K562 (cell line): ENCODE results near the gene FAM120B. TPM values are rescaled to one million over a fixed set of nuclear protein-coding genes. Genes with fewer than 3 reads are reported as not detected.

ENCODE experiments used
- polyA plus RNA-seq, 8 experiments: library from polyadenylated mRNA; depleted of rRNA in 4 of 8; stranded (reverse) in 5 of 8; unstranded in 3 of 8; fragments of >200 nt; fragmentation: Nextera tagmentation in 2 of 8; fragmentation: Illumina TruSeq in 1 of 8; extraction: Ambion mirVana in 2 of 8; extraction: Trizol in 1 of 8; gene quantifications; 2 replicates each; pipeline versions ENCODE4 v1.2.1 to v1.2.3, GENCODE V29; 2011 to 2014; ENCODE audit warnings: inconsistent platforms in 1 of 8, missing spikeins in 1 of 8
- total RNA-seq, 7 experiments: library from RNA; depleted of rRNA in 6 of 7; stranded (reverse); fragments of >200 nt in 6 of 7; fragmentation: Illumina TruSeq in 2 of 7; extraction: Trizol in 2 of 7; gene quantifications; 2 replicates each; pipeline versions ENCODE4 v1.2.1 to v1.2.3, GENCODE V29; 2011 to 2021; ENCODE audit warnings: low replicate concordance in 1 of 7
- TF ChIP-seq, protein P1 (sequence below), 2 experiments: fragments of 450-650 bp; formaldehyde crosslinking in 1 of 2; IDR thresholded peaks; 2 replicates each; pipeline versions ENCODE4 v1.4.0 to v1.6.1; 2014 to 2020; ENCODE audit warnings: mild to moderate bottlenecking in 2 of 2, borderline replicate concordance in 1 of 2, low read depth in 1 of 2

FAM120B gene
- total and polyA plus RNA-seq, 9 of the 15 experiments (the other 6 are each of a cell fraction or from before 2014, with no cell fraction given), result 3.5 to 22.6 (median 14.7) TPM

DNA sequence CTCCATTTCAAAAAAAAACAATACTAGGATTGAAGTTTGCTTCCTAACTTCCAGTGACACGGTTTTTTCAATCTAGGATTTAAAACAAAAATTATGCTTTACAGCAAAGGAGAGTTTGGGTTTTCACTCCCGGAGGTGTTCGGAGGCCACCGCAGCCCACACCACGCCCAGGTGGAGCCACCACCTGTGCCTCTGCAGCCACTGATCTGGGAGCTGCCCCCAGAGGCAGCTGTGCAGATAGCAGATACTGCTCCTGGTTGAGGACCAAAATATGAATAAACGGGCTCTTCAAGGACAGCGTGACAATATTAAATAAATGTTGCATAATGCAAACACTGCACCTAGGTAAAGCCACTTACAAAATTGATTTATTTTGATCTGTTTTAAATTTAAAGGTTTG, 45.9 kb upstream of the FAM120B start (continued):
- TF ChIP-seq, protein P1, sequence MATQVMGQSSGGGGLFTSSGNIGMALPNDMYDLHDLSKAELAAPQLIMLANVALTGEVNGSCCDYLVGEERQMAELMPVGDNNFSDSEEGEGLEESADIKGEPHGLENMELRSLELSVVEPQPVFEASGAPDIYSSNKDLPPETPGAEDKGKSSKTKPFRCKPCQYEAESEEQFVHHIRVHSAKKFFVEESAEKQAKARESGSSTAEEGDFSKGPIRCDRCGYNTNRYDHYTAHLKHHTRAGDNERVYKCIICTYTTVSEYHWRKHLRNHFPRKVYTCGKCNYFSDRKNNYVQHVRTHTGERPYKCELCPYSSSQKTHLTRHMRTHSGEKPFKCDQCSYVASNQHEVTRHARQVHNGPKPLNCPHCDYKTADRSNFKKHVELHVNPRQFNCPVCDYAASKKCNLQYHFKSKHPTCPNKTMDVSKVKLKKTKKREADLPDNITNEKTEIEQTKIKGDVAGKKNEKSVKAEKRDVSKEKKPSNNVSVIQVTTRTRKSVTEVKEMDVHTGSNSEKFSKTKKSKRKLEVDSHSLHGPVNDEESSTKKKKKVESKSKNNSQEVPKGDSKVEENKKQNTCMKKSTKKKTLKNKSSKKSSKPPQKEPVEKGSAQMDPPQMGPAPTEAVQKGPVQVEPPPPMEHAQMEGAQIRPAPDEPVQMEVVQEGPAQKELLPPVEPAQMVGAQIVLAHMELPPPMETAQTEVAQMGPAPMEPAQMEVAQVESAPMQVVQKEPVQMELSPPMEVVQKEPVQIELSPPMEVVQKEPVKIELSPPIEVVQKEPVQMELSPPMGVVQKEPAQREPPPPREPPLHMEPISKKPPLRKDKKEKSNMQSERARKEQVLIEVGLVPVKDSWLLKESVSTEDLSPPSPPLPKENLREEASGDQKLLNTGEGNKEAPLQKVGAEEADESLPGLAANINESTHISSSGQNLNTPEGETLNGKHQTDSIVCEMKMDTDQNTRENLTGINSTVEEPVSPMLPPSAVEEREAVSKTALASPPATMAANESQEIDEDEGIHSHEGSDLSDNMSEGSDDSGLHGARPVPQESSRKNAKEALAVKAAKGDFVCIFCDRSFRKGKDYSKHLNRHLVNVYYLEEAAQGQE (IDR thresholded peaks at IDR 0.05; ENCODE audit: borderline replicate concordance), result no peak
- TF ChIP-seq, protein P1 (CRISPR knock-in tag; IDR thresholded peaks at IDR 0.05; ENCODE audit: low read depth), result no peak
